ENCODE data around the gene NOM1. TPM values are rescaled to one million over a fixed set of nuclear protein-coding genes. Genes with fewer than 3 reads are reported as not detected.

The NOM1 gene
- total RNA-seq, 6 experiments from 2014 or later = 13.1 to 21.1 (median 14.9) TPM

GRCh38 chr7:157006829-157007469 lies 57.4 kb downstream of the NOM1 start:
- Mint-ChIP-seq H3K27ac (no peak overlapping the region), H3K9me3 (no peaks in the 10 kb centered on the region), H3K4me3 (no peak overlapping the region), H3K27me3 (ENCODE audit: insufficient read depth) (peaks cover 51% of the 10 kb centered on the region), H3K36me3 (ENCODE audit: low read depth) (no peaks in the 10 kb centered on the region), H3K4me1 (ENCODE audit: low read depth) (no peaks in the 10 kb centered on the region)
- DNase-seq = no peak
- TF ChIP-seq, protein P1, sequence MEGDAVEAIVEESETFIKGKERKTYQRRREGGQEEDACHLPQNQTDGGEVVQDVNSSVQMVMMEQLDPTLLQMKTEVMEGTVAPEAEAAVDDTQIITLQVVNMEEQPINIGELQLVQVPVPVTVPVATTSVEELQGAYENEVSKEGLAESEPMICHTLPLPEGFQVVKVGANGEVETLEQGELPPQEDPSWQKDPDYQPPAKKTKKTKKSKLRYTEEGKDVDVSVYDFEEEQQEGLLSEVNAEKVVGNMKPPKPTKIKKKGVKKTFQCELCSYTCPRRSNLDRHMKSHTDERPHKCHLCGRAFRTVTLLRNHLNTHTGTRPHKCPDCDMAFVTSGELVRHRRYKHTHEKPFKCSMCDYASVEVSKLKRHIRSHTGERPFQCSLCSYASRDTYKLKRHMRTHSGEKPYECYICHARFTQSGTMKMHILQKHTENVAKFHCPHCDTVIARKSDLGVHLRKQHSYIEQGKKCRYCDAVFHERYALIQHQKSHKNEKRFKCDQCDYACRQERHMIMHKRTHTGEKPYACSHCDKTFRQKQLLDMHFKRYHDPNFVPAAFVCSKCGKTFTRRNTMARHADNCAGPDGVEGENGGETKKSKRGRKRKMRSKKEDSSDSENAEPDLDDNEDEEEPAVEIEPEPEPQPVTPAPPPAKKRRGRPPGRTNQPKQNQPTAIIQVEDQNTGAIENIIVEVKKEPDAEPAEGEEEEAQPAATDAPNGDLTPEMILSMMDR (IDR thresholded peaks at IDR 0.05) = no peak

GRCh38 chr7:157007470-157008066 lies 58.1 kb downstream of the NOM1 start:
- H3K27ac Mint-ChIP-seq = no peak overlapping the region
- no peaks in the 10 kb centered on the region for H3K9me3 Mint-ChIP-seq
- TF ChIP-seq, protein P1 (IDR thresholded peaks at IDR 0.05) = no peak
- no peak overlapping the region for H3K4me3 Mint-ChIP-seq
- peaks cover 54% of the 10 kb centered on the region for H3K27me3 Mint-ChIP-seq (ENCODE audit: insufficient read depth)
- no peaks in the 10 kb centered on the region for H3K4me1 Mint-ChIP-seq (ENCODE audit: low read depth)
- no peaks in the 10 kb centered on the region for H3K36me3 Mint-ChIP-seq (ENCODE audit: low read depth)
- DNase-seq = no peak

- TF ChIP-seq, protein P1 (IDR thresholded peaks at IDR 0.05) = no peak
- H3K4me3 Mint-ChIP-seq = no peak overlapping the region
- no peaks in the 10 kb centered on the region for H3K9me3 Mint-ChIP-seq
- no peaks in the 10 kb centered on the region for H3K4me1 Mint-ChIP-seq (ENCODE audit: low read depth)
- no peak for DNase-seq
- H3K27me3 Mint-ChIP-seq (ENCODE audit: insufficient read depth) = peaks cover 56% of the 10 kb centered on the region
- no peaks in the 10 kb centered on the region for H3K36me3 Mint-ChIP-seq (ENCODE audit: low read depth)
- H3K27ac Mint-ChIP-seq = no peak overlapping the region
Measured at GRCh38 chr7:157008206-157009169, 59.0 kb downstream of the NOM1 start.

DNA sequence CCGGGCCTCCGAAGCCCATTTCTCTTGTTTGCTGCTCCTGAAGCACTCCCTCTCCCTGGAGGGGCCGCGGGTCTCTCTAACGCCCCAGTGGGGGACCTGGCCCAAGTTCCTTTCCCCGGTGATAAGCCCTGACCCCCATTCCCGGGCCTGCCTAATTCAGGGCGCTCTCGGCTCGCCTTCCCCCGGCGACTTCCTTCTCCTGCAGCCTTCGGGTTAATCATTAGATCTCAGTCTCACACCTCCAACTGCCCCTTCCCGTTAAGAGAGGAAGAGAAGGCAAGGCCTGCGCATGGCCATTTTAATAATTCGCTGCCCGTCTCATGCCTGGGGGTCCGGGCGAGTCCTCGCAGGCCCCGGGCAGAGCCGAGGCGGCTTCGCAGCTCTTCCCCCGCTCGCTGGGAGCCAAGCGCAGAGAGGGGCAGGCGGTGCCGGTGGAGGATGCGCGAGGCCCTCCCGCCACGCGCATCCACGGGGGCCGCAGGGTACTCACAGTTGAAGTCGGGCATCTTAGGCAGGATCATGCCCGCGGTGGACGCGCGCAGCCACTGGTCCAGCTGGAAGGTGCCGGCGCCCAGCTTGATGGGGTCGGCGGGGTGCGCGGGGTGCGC lies 59.8 kb downstream of the NOM1 start:
- H3K27ac Mint-ChIP-seq = no peak overlapping the region
- no peak for DNase-seq
- TF ChIP-seq, protein P1 (IDR thresholded peaks at IDR 0.05) = no peak
- H3K36me3 Mint-ChIP-seq (ENCODE audit: low read depth) = no peaks in the 10 kb centered on the region
- H3K27me3 Mint-ChIP-seq (ENCODE audit: insufficient read depth) = peaks cover 56% of the 10 kb centered on the region
- H3K4me1 Mint-ChIP-seq (ENCODE audit: low read depth) = no peaks in the 10 kb centered on the region
- no peak overlapping the region for H3K4me3 Mint-ChIP-seq
- no peaks in the 10 kb centered on the region for H3K9me3 Mint-ChIP-seq

- no peak for DNase-seq
- TF ChIP-seq, protein P1 (IDR thresholded peaks at IDR 0.05) = no peak
- Mint-ChIP-seq H3K4me1 (ENCODE audit: low read depth) (no peaks in the 10 kb centered on the region), H3K4me3 (no peak overlapping the region), H3K9me3 (no peaks in the 10 kb centered on the region), H3K27me3 (ENCODE audit: insufficient read depth) (peaks cover 58% of the 10 kb centered on the region), H3K36me3 (ENCODE audit: low read depth) (no peaks in the 10 kb centered on the region), H3K27ac (no peak overlapping the region)
Measured at GRCh38 chr7:157009778-157010587, 60.5 kb downstream of the NOM1 start.
